A673 (cell line): ENCODE measurements around the gene ADAMTS2. TPM values are rescaled to one million over a fixed set of nuclear protein-coding genes. Genes with fewer than 3 reads are reported as not detected.

Source experiments
- BruUV-seq: library from RNA; stranded (reverse); fragments of 400-500 nt; replicated peaks from 2 replicates; lab custom pipeline; 2021; lab: Mats Ljungman, UMichigan
- CTCF ChIA-PET: fragments of 300-600 bp; sonication (Branson Sonifier 250); formaldehyde crosslinking; loops from one replicate; lab custom pipeline; 2022; ENCODE audit warnings: antibody characterized with exemption; lab: Charles Lee
- POLR2A ChIA-PET: fragments of 300-600 bp; sonication (Branson Sonifier 250); formaldehyde crosslinking; loops from one replicate; lab custom pipeline; 2022; ENCODE audit warnings: antibody characterized with exemption; ENCODE audit not compliant: low non-redundant PET; lab: Charles Lee
- DNase-seq: peaks from one replicate; pipeline ENCODE4 v3.0.0-alpha.2; 2015; ENCODE audit warnings: low spot score
- H3K27ac ChIP-seq: fragments of 200-600 bp; sonication (generic); 2 replicates; pipeline ENCODE4 v1.5.1; 2016; ENCODE audit warnings: mixed run types, low read depth, mild to moderate bottlenecking, mixed read lengths, antibody characterized with exemption, low read length; ENCODE audit not compliant: poor library complexity, severe bottlenecking
- H3K27me3 ChIP-seq: fragments of 200-600 bp; sonication (generic); replicated peaks from 2 replicates; pipeline ENCODE4 v1.6.1; 2017; ENCODE audit warnings: mixed run types, low read depth, mild to moderate bottlenecking, mixed read lengths, antibody characterized with exemption, low read length; ENCODE audit not compliant: insufficient read depth, poor library complexity
- H3K36me3 ChIP-seq: fragments of 200-600 bp; sonication (generic); 2 replicates; pipeline ENCODE4 v1.6.1; 2016; ENCODE audit warnings: mixed run types, mild to moderate bottlenecking, mixed read lengths, antibody characterized with exemption, low read length; ENCODE audit not compliant: insufficient read depth, poor library complexity, severe bottlenecking
- H3K4me1 ChIP-seq: fragments of 200-600 bp; sonication (generic); 2 replicates; pipeline ENCODE4 v1.6.1; 2017; ENCODE audit warnings: mixed run types, mild to moderate bottlenecking, mixed read lengths, antibody characterized with exemption, low read length; ENCODE audit not compliant: insufficient read depth, poor library complexity, severe bottlenecking
- H3K4me3 ChIP-seq: fragments of 200-600 bp; sonication (generic); 2 replicates; pipeline ENCODE4 v1.5.1; 2016; ENCODE audit warnings: low read depth, mixed run types, mild to moderate bottlenecking, mixed read lengths, low read length; ENCODE audit not compliant: poor library complexity, severe bottlenecking
- H3K9me3 ChIP-seq: fragments of 200-600 bp; sonication (generic); 2 replicates; pipeline ENCODE4 v1.6.1; 2016; ENCODE audit warnings: mixed run types, low read depth, mild to moderate bottlenecking, mixed read lengths, antibody characterized with exemption, low read length; ENCODE audit not compliant: poor library complexity, severe bottlenecking
- CTCF ChIP-seq: fragments of 300-800, 200-600 bp; sonication (generic); conservative IDR thresholded peaks from 2 replicates; pipeline ENCODE4 v1.5.1; 2017; ENCODE audit warnings: low read depth, mild to moderate bottlenecking, antibody characterized with exemption, low read length, moderate library complexity, mixed read lengths
- EZH2 ChIP-seq: fragments of 200-600 bp; sonication (generic); IDR thresholded peaks from 2 replicates; pipeline ENCODE4 v1.6.1; 2017; ENCODE audit warnings: borderline replicate concordance, low read depth, mild to moderate bottlenecking, mixed read lengths, antibody characterized with exemption, low read length; ENCODE audit not compliant: poor library complexity, severe bottlenecking
- intact Hi-C: fragments of 100-400 bp; cut with micrococcal nuclease; formaldehyde crosslinking; loops from one replicate; pipeline ENCODE4 v1.10.0; 2022; ENCODE audit not compliant: unreplicated experiment
- total RNA-seq: library from RNA; stranded (reverse); gene quantifications from 2 replicates; pipeline ENCODE4 v1.2.3, GENCODE V29; 2021

ADAMTS2 gene
- total RNA-seq, 1 experiment from 2014 or later: 0.39 TPM

GRCh38 chr5:179215576-179215975 lies 129.7 kb downstream of the ADAMTS2 start:
- intact Hi-C loops: no loop called here
- no TSS peak for BruUV-seq
- ChIA-PET CTCF (no interaction called here), POLR2A (no interaction called here)
- Histone ChIP-seq H3K36me3 (no peaks in the 10 kb centered on the region), H3K4me3 (no peak overlapping the region), H3K4me1 (no peaks in the 10 kb centered on the region), H3K27me3 (no peaks in the 10 kb centered on the region), H3K9me3 (no peaks in the 10 kb centered on the region), H3K27ac (no peak overlapping the region)
- no peak for DNase-seq
- TF ChIP-seq EZH2: no peak
- no peak for TF ChIP-seq CTCF

GRCh38 chr5:179214678-179215077 lies 130.6 kb downstream of the ADAMTS2 start:
- CTCF ChIA-PET: no interaction called here
- BruUV-seq: no TSS peak
- POLR2A ChIA-PET: no interaction called here
- Histone ChIP-seq H3K27ac (no peak overlapping the region), H3K4me1 (no peaks in the 10 kb centered on the region), H3K4me3 (no peak overlapping the region), H3K27me3 (no peaks in the 10 kb centered on the region), H3K36me3 (no peaks in the 10 kb centered on the region), H3K9me3 (no peaks in the 10 kb centered on the region)
- intact Hi-C loops: no loop called here
- TF ChIP-seq EZH2: no peak
- no peak for TF ChIP-seq CTCF
- DNase-seq: no peak

GRCh38 chr5:179212870-179213269 lies 132.4 kb downstream of the ADAMTS2 start:
- TF ChIP-seq CTCF (no peak), EZH2 (no peak)
- CTCF ChIA-PET: no interaction called here
- intact Hi-C loops: no loop called here

More at GRCh38 chr5:179212870-179213269, 132.4 kb downstream of the ADAMTS2 start:
- POLR2A ChIA-PET: no interaction called here
- H3K27me3 ChIP-seq: no peaks in the 10 kb centered on the region
- BruUV-seq: no TSS peak
- no peak overlapping the region for H3K4me3 ChIP-seq
- H3K4me1 ChIP-seq: no peaks in the 10 kb centered on the region
- no peak overlapping the region for H3K27ac ChIP-seq
- H3K36me3 ChIP-seq: no peaks in the 10 kb centered on the region
- H3K9me3 ChIP-seq: no peaks in the 10 kb centered on the region
- DNase-seq: no peak
